Activated naive CD8-positive, alpha-beta T cell (primary cell): ENCODE results near the gene KRTAP10-8.
"Not testable (repeated sequence)": the region's sequence is repeated elsewhere in the genome, so short reads cannot be mapped to it uniquely, and the experiment has no call there.

Experiments used
- H3K27ac Mint-ChIP-seq: one replicate; pipeline ENCODE4 v1.8.0; 2021; ENCODE audit warnings: mixed read lengths
- H3K27me3 Mint-ChIP-seq: one replicate; pipeline ENCODE4 v1.8.0; 2021; ENCODE audit warnings: mixed read lengths
- H3K36me3 Mint-ChIP-seq: one replicate; pipeline ENCODE4 v1.8.0; 2021; ENCODE audit warnings: mixed read lengths
- H3K4me1 Mint-ChIP-seq: one replicate; pipeline ENCODE4 v1.8.0; 2021; ENCODE audit warnings: low read depth, mixed read lengths
- H3K4me3 Mint-ChIP-seq: one replicate; pipeline ENCODE4 v1.8.0; 2021; ENCODE audit warnings: mild to moderate bottlenecking, mixed read lengths
- H3K9me3 Mint-ChIP-seq: one replicate; pipeline ENCODE4 v1.8.0; 2021; ENCODE audit warnings: low read depth, mixed read lengths

The KRTAP10-8 gene

GRCh38 chr21:44601091-44601490, 10.8 kb upstream of the KRTAP10-8 start:
- H3K27ac Mint-ChIP-seq, H3K9me3 Mint-ChIP-seq, H3K36me3 Mint-ChIP-seq, H3K4me3 Mint-ChIP-seq, H3K27me3 Mint-ChIP-seq, H3K4me1 Mint-ChIP-seq: not testable (repeated sequence)

GRCh38 chr21:44601596-44602462, 10.1 kb upstream of the KRTAP10-8 start:
- peaks cover 2% of the 10 kb centered on the region for H3K36me3 Mint-ChIP-seq

GRCh38 chr21:44602463-44602850, 9.4 kb upstream of the KRTAP10-8 start:
- Mint-ChIP-seq H3K4me1 (no peaks in the 10 kb centered on the region), H3K27ac (no peak overlapping the region), H3K27me3 (no peaks in the 10 kb centered on the region), H3K36me3 (peaks cover 2% of the 10 kb centered on the region), H3K4me3 (no peak overlapping the region), H3K9me3 (peaks cover 7% of the 10 kb centered on the region)

More at GRCh38 chr21:44601596-44602462, 10.1 kb upstream of the KRTAP10-8 start:
- H3K9me3 Mint-ChIP-seq = peaks cover 7% of the 10 kb centered on the region
- no peak overlapping the region for H3K4me3 Mint-ChIP-seq
- no peak overlapping the region for H3K27ac Mint-ChIP-seq
- H3K27me3 Mint-ChIP-seq = no peaks in the 10 kb centered on the region
- H3K4me1 Mint-ChIP-seq = no peaks in the 10 kb centered on the region

GRCh38 chr21:44603109-44603875, 8.6 kb upstream of the KRTAP10-8 start:
- Mint-ChIP-seq H3K27ac (no peak overlapping the region), H3K36me3 (peaks cover 2% of the 10 kb centered on the region), H3K4me1 (no peaks in the 10 kb centered on the region), H3K27me3 (no peaks in the 10 kb centered on the region), H3K4me3 (no peak overlapping the region), H3K9me3 (peaks cover 7% of the 10 kb centered on the region)

- no peaks in the 10 kb centered on the region for H3K27me3 Mint-ChIP-seq
- H3K36me3 Mint-ChIP-seq = peaks cover 3% of the 10 kb centered on the region
- H3K9me3 Mint-ChIP-seq = peaks cover 3% of the 10 kb centered on the region
- H3K27ac Mint-ChIP-seq = no peak overlapping the region
- H3K4me3 Mint-ChIP-seq = no peak overlapping the region
- no peaks in the 10 kb centered on the region for H3K4me1 Mint-ChIP-seq
These were observed 8.0 kb upstream of the KRTAP10-8 start for GRCh38 chr21:44603911-44604310.

- no peak overlapping the region for H3K4me3 Mint-ChIP-seq
- H3K27ac Mint-ChIP-seq = no peak overlapping the region
- H3K36me3 Mint-ChIP-seq = peaks cover 13% of the 10 kb centered on the region
- no peaks in the 10 kb centered on the region for H3K4me1 Mint-ChIP-seq
- H3K27me3 Mint-ChIP-seq = no peaks in the 10 kb centered on the region
- peaks cover 13% of the 10 kb centered on the region for H3K9me3 Mint-ChIP-seq
These were observed 5.4 kb upstream of the KRTAP10-8 start for GRCh38 chr21:44606495-44606894.

- Mint-ChIP-seq H3K4me3 (no peak overlapping the region), H3K27me3 (no peaks in the 10 kb centered on the region), H3K4me1 (peaks cover 3% of the 10 kb centered on the region), H3K27ac (no peak overlapping the region), H3K36me3 (peaks cover 14% of the 10 kb centered on the region), H3K9me3 (peaks cover 13% of the 10 kb centered on the region)
These were observed 2.7 kb upstream of the KRTAP10-8 start for GRCh38 chr21:44609193-44609592.

- H3K4me3 Mint-ChIP-seq, H3K27ac Mint-ChIP-seq, H3K27me3 Mint-ChIP-seq, H3K4me1 Mint-ChIP-seq: not testable (repeated sequence)
- Mint-ChIP-seq H3K9me3 (peaks cover 13% of the 10 kb centered on the region), H3K36me3 (peaks cover 14% of the 10 kb centered on the region)
These were observed 1.6 kb upstream of the KRTAP10-8 start for GRCh38 chr21:44610157-44610843.

GRCh38 chr21:44611551-44611950, 328 bp upstream of the KRTAP10-8 start:
- peaks cover 13% of the 10 kb centered on the region for H3K9me3 Mint-ChIP-seq
- no peak overlapping the region for H3K27ac Mint-ChIP-seq
- peaks cover 14% of the 10 kb centered on the region for H3K36me3 Mint-ChIP-seq
- peaks cover 16% of the 10 kb centered on the region for H3K4me1 Mint-ChIP-seq
- H3K4me3 Mint-ChIP-seq = no peak overlapping the region
- H3K27me3 Mint-ChIP-seq = no peaks in the 10 kb centered on the region

GRCh38 chr21:44612669-44613229, 870 bp downstream of the KRTAP10-8 start:
- peaks cover 27% of the 10 kb centered on the region for H3K4me1 Mint-ChIP-seq
- H3K36me3 Mint-ChIP-seq = peaks cover 14% of the 10 kb centered on the region
- H3K27ac Mint-ChIP-seq = no peak overlapping the region
- no peak overlapping the region for H3K4me3 Mint-ChIP-seq
- H3K27me3 Mint-ChIP-seq = no peaks in the 10 kb centered on the region
- peaks cover 13% of the 10 kb centered on the region for H3K9me3 Mint-ChIP-seq

- no peak overlapping the region for H3K4me3 Mint-ChIP-seq
- peaks cover 36% of the 10 kb centered on the region for H3K4me1 Mint-ChIP-seq
- H3K36me3 Mint-ChIP-seq = peaks cover 14% of the 10 kb centered on the region
- H3K27ac Mint-ChIP-seq = no peak overlapping the region
- H3K9me3 Mint-ChIP-seq = peaks cover 13% of the 10 kb centered on the region
- no peaks in the 10 kb centered on the region for H3K27me3 Mint-ChIP-seq
These were observed 1.7 kb downstream of the KRTAP10-8 start for GRCh38 chr21:44613386-44614155.

GRCh38 chr21:44614161-44614631, 2.3 kb downstream of the KRTAP10-8 start:
- peaks cover 11% of the 10 kb centered on the region for H3K9me3 Mint-ChIP-seq
- H3K27me3 Mint-ChIP-seq = no peaks in the 10 kb centered on the region
- H3K36me3 Mint-ChIP-seq = peaks cover 12% of the 10 kb centered on the region
- H3K4me1 Mint-ChIP-seq = peaks cover 42% of the 10 kb centered on the region
- H3K27ac Mint-ChIP-seq = no peak overlapping the region
- no peak overlapping the region for H3K4me3 Mint-ChIP-seq

- H3K27ac Mint-ChIP-seq = no peak overlapping the region
- H3K9me3 Mint-ChIP-seq = peaks cover 11% of the 10 kb centered on the region
- no peaks in the 10 kb centered on the region for H3K27me3 Mint-ChIP-seq
- peaks cover 13% of the 10 kb centered on the region for H3K36me3 Mint-ChIP-seq
- no peak overlapping the region for H3K4me3 Mint-ChIP-seq
- peaks cover 50% of the 10 kb centered on the region for H3K4me1 Mint-ChIP-seq
These were observed 3.1 kb downstream of the KRTAP10-8 start for GRCh38 chr21:44614961-44615391.

GRCh38 chr21:44615466-44615865, 3.6 kb downstream of the KRTAP10-8 start:
- H3K36me3 Mint-ChIP-seq = peaks cover 15% of the 10 kb centered on the region
- no peaks in the 10 kb centered on the region for H3K27me3 Mint-ChIP-seq
- H3K4me3 Mint-ChIP-seq = peak overlapping the region; percentile 30
- H3K9me3 Mint-ChIP-seq = peaks cover 13% of the 10 kb centered on the region
- H3K4me1 Mint-ChIP-seq = peaks cover 52% of the 10 kb centered on the region
- H3K27ac Mint-ChIP-seq = no peak overlapping the region
